PC-9 (cell line): ENCODE results near the gene UGT2B10.

ENCODE experiments used
- CTCF ChIP-seq: fragments of 200-600 bp; sonication (generic); conservative IDR thresholded peaks from 2 replicates; pipeline ENCODE4 v1.6.1; 2017; ENCODE audit warnings: mixed run types, antibody characterized with exemption, mild to moderate bottlenecking, moderate library complexity
- EZH2 ChIP-seq: fragments of 200-600 bp; sonication (generic); IDR thresholded peaks from 2 replicates; pipeline ENCODE4 v1.8.0; 2017; ENCODE audit warnings: antibody characterized with exemption, low read depth

GRCh38 chr4:68872643-68873502 lies 57.1 kb downstream of the UGT2B10 start:
- no peak for TF ChIP-seq CTCF
- no peak for TF ChIP-seq EZH2
